Astrocyte of the spinal cord (primary cell): ENCODE data around the gene GRID2.

Experiments used
- DNase-seq: peaks from one replicate; pipeline ENCODE4 v3.0.0; 2011; ENCODE audit warnings: low read depth, low spot score
- H3K4me3 ChIP-seq: 2 replicates; pipeline ENCODE4 v1.5.1; 2011; ENCODE audit warnings: low read depth, mild to moderate bottlenecking, low read length, moderate library complexity
- in situ Hi-C: cut with HindIII; loops from 2 replicates; pipeline ENCODE4 v1.10.0; 2017; ENCODE audit warnings: low sequenced_read_pairs
- TF ChIP-seq, protein P1 (sequence below): IDR thresholded peaks from 2 replicates; pipeline ENCODE4 v1.5.1; 2012; ENCODE audit warnings: low read depth, mild to moderate bottlenecking, low read length, inconsistent platforms

GRID2 gene

DNA sequence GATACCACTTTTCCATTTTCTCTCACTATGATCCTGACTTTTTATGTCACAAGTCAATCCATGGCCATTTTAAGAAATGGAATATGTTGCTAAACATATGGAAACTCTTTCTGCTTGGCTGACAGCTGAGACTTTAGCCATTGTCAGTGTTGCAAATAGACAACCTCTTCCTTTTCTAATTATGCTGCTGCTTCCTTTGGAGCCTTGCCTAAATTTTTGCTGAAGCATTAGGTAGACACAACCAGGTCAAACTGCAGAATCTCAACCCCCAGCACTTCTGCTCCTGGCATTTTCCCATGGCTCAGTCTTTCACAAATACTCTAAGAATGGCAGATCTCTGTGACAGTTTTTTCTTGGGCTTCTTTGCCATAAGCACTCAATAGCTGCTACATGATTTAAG, 543.3 kb downstream of the GRID2 start:
- TF ChIP-seq, protein P1, sequence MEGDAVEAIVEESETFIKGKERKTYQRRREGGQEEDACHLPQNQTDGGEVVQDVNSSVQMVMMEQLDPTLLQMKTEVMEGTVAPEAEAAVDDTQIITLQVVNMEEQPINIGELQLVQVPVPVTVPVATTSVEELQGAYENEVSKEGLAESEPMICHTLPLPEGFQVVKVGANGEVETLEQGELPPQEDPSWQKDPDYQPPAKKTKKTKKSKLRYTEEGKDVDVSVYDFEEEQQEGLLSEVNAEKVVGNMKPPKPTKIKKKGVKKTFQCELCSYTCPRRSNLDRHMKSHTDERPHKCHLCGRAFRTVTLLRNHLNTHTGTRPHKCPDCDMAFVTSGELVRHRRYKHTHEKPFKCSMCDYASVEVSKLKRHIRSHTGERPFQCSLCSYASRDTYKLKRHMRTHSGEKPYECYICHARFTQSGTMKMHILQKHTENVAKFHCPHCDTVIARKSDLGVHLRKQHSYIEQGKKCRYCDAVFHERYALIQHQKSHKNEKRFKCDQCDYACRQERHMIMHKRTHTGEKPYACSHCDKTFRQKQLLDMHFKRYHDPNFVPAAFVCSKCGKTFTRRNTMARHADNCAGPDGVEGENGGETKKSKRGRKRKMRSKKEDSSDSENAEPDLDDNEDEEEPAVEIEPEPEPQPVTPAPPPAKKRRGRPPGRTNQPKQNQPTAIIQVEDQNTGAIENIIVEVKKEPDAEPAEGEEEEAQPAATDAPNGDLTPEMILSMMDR = no peak
- no peak for DNase-seq
- no peak overlapping the region for H3K4me3 ChIP-seq
- in situ Hi-C loops = no loop called here

DNA sequence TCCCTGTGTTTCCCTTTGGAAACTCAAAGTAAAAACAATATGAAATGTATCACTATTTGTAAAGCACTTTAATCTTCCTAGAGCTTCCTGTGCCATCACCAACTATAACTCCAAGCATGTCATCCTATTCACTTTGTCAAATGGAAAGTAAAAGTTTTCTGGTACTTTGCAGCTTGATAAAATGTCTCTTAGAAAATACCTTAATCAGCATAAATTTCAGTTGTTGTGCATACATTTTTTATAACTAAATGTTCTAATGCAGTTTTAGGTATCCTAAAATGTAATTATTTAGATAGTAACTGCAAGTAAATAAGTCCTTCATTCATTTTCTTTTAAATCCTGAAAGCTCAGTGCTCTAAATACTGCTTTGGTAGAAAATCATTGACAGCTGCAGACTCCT, 558.7 kb downstream of the GRID2 start:
- TF ChIP-seq, protein P1 = no peak
- no peak overlapping the region for H3K4me3 ChIP-seq
- no peak for DNase-seq
- in situ Hi-C loops = no loop called here

DNA sequence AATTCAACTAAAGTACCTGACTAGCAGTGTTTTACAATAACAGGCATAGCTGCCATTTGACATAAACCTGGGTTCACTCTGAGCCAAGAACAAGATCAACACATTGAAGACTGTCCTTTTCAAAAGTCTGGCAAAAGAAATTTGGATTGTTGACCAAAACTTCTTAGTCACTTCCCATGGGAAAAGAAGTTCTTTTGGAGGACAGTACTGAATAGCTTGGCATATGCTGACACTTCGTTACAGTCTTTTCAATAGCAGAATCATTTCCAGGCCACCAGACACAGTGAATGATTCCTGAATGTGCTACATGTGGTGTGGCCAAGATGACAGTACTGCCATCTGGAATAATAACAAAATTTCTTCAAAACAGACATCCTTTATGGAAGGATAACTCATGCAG, 560.3 kb downstream of the GRID2 start:
- in situ Hi-C loops = no loop called here
- TF ChIP-seq, protein P1 = no peak

DNA sequence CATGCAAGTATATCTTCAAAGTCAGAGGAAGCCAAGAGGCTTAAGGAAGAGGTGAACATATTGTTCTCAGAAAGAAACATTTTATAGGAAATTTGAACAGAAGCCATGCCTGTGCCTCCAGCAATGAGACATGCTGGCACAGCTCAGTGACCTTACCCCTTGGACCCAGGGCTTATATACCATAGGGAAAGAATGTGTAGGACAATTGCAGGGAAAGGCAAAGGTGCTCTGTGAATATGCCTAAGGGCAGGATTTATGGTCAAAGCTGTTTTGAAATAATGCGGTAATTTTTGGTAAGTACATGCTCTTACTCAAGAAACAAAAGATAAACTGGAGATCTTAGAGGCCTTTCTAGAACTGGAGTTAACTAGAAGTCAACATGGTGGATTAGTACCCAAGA, 568.8 kb downstream of the GRID2 start:
- no peak overlapping the region for H3K4me3 ChIP-seq
- no peak for DNase-seq
- in situ Hi-C loops = no loop called here
- TF ChIP-seq, protein P1 = no peak

More for the DNA sequence above, 560.3 kb downstream of the GRID2 start:
- no peak for DNase-seq
- no peak overlapping the region for H3K4me3 ChIP-seq

DNA sequence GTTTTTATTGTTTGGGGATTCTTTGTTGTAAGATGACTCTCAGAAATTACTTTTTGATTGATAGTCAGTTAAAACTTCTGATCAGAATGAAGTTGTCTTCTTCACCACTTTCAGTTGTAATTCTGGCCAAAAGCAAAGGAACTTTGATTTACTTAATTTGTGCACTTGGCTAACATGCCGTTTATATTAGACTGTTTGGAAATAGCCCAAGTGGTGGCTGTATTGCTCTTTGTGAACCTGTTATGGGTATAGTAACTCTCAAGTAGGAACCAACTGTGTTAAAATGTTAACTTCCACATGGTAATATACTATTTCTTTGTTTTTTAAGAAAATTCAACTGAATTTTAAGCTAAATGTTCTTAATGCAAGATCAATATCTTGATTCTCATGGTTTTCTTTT, 581.9 kb downstream of the GRID2 start:
- in situ Hi-C loops = no loop called here
- DNase-seq = no peak
- H3K4me3 ChIP-seq = no peak overlapping the region
- TF ChIP-seq, protein P1 = no peak

DNA sequence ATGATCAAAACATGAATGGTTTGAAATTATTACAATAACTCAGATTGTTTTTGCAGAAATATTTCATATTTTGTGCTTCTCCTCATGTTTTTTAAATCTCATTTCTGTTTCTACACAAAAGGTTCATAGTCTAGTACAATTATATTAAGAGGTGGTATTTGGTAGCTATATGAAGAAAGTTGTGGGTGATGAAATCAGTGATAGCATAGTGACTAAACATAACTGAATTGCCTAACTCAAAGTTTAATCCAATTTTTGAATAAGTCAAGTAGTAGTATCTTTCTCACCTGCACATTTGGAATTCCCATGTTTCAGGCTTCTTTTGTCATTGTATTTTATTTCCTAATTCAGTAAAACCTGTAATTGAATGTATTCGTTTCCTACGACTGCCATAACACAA, 648.7 kb downstream of the GRID2 start:
- in situ Hi-C loops = no loop called here
- TF ChIP-seq, protein P1 = no peak
- H3K4me3 ChIP-seq = no peak overlapping the region
- no peak for DNase-seq

DNA sequence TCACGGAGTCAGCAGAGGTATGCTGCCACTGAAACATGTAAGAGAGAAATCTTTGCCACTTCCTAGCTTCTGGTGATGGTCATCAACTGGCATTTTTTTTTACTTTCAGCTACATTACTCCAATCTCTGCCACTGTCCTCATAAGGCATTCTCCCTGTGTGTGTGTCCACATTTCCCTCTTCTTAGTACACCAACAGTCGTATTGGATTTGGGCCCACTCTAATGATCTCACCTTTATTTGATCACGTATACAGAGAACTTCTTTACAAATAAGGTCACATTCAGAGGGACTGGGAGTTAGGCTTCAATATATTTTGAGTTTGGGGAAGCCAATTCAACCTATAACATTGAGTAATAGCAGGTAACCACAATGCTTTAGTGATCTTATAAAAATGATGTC, 649.1 kb downstream of the GRID2 start:
- no peak overlapping the region for H3K4me3 ChIP-seq
- in situ Hi-C loops = no loop called here
- no peak for DNase-seq
- TF ChIP-seq, protein P1 = no peak
